ENCODE data around the gene NT5C1B.

Gene NT5C1B

GRCh38 chr2:18559531-18560030, 29.8 kb downstream of the NT5C1B start:
- no peak for TF ChIP-seq POLR2A (IDR thresholded peaks at IDR 0.05; ENCODE audit: low read depth, low read length)
- no peak for TF ChIP-seq PAX5 (IDR thresholded peaks at IDR 0.05; ENCODE audit: insufficient read depth, low read length, severe bottlenecking)
- TF ChIP-seq POLR2AphosphoS5 (IDR thresholded peaks at IDR 0.05; ENCODE audit: low read depth, low read length) = 0 out of 2 replicates have a peak, but pooled peaks have one; percentile 11
- no peak for TF ChIP-seq POU2F2 (IDR thresholded peaks at IDR 0.05; ENCODE audit: low read depth, low read length)
- TF ChIP-seq TAF1 (IDR thresholded peaks at IDR 0.05; ENCODE audit: low read depth, low read length) = no peak
- DNase-seq (ENCODE audit: insufficient read length, low spot score) (no peak), FAIRE-seq (no peak)

- no peak for FAIRE-seq
- no peak for DNase-seq (ENCODE audit: insufficient read length, low spot score)
- no peak for TF ChIP-seq POLR2AphosphoS5 (IDR thresholded peaks at IDR 0.05; ENCODE audit: low read depth, low read length)
- TF ChIP-seq PAX5 (IDR thresholded peaks at IDR 0.05; ENCODE audit: insufficient read depth, low read length, severe bottlenecking) = no peak
- TF ChIP-seq TAF1 (IDR thresholded peaks at IDR 0.05; ENCODE audit: low read depth, low read length) = no peak
- no peak for TF ChIP-seq POLR2A (IDR thresholded peaks at IDR 0.05; ENCODE audit: low read depth, low read length)
- TF ChIP-seq SPI1 (IDR thresholded peaks at IDR 0.05; ENCODE audit: low read depth, low read length) = no peak
- no peak for TF ChIP-seq POU2F2 (IDR thresholded peaks at IDR 0.05; ENCODE audit: low read depth, low read length)
Observed at GRCh38 chr2:18558458-18558857, 30.9 kb downstream of the NT5C1B start.

- TF ChIP-seq SPI1 (IDR thresholded peaks at IDR 0.05; ENCODE audit: low read depth, low read length) (no peak), PAX5 (IDR thresholded peaks at IDR 0.05; ENCODE audit: insufficient read depth, low read length, severe bottlenecking) (no peak), TAF1 (IDR thresholded peaks at IDR 0.05; ENCODE audit: low read depth, low read length) (no peak), POU2F2 (IDR thresholded peaks at IDR 0.05; ENCODE audit: low read depth, low read length) (no peak), POLR2A (IDR thresholded peaks at IDR 0.05; ENCODE audit: low read depth, low read length) (no peak), POLR2AphosphoS5 (IDR thresholded peaks at IDR 0.05; ENCODE audit: low read depth, low read length) (no peak)
- FAIRE-seq (no peak), DNase-seq (ENCODE audit: insufficient read length, low spot score) (no peak)
Observed at GRCh38 chr2:18557121-18557520, 32.2 kb downstream of the NT5C1B start.

- TF ChIP-seq PAX5 (IDR thresholded peaks at IDR 0.05; ENCODE audit: insufficient read depth, low read length, severe bottlenecking) (no peak), TAF1 (IDR thresholded peaks at IDR 0.05; ENCODE audit: low read depth, low read length) (no peak), POLR2AphosphoS5 (IDR thresholded peaks at IDR 0.05; ENCODE audit: low read depth, low read length) (no peak), POU2F2 (IDR thresholded peaks at IDR 0.05; ENCODE audit: low read depth, low read length) (no peak), POLR2A (IDR thresholded peaks at IDR 0.05; ENCODE audit: low read depth, low read length) (no peak), SPI1 (IDR thresholded peaks at IDR 0.05; ENCODE audit: low read depth, low read length) (no peak)
- FAIRE-seq = no peak
- no peak for DNase-seq (ENCODE audit: insufficient read length, low spot score)
Observed at GRCh38 chr2:18552351-18553077, 36.9 kb downstream of the NT5C1B start.

GRCh38 chr2:18551623-18552022, 37.7 kb downstream of the NT5C1B start:
- no peak for FAIRE-seq
- no peak for DNase-seq (ENCODE audit: insufficient read length, low spot score)
- TF ChIP-seq POLR2A (IDR thresholded peaks at IDR 0.05; ENCODE audit: low read depth, low read length) (no peak), SPI1 (IDR thresholded peaks at IDR 0.05; ENCODE audit: low read depth, low read length) (no peak), POU2F2 (IDR thresholded peaks at IDR 0.05; ENCODE audit: low read depth, low read length) (no peak)

GRCh38 chr2:18551169-18551568, 38.2 kb downstream of the NT5C1B start:
- DNase-seq (ENCODE audit: insufficient read length, low spot score) = no peak
- no peak for TF ChIP-seq SPI1 (IDR thresholded peaks at IDR 0.05; ENCODE audit: low read depth, low read length)
- FAIRE-seq = no peak

- FAIRE-seq (no peak), DNase-seq (ENCODE audit: insufficient read length, low spot score) (no peak)
- no peak for TF ChIP-seq POU2F2 (IDR thresholded peaks at IDR 0.05; ENCODE audit: low read depth, low read length)
Observed at GRCh38 chr2:18550433-18550832, 38.9 kb downstream of the NT5C1B start.

GRCh38 chr2:18549083-18549482, 40.3 kb downstream of the NT5C1B start:
- no peak for FAIRE-seq
- DNase-seq (ENCODE audit: insufficient read length, low spot score) = no peak
- TF ChIP-seq TAF1 (IDR thresholded peaks at IDR 0.05; ENCODE audit: low read depth, low read length) = no peak
- no peak for TF ChIP-seq POU2F2 (IDR thresholded peaks at IDR 0.05; ENCODE audit: low read depth, low read length)
- no peak for TF ChIP-seq SPI1 (IDR thresholded peaks at IDR 0.05; ENCODE audit: low read depth, low read length)

- TF ChIP-seq TAF1 (IDR thresholded peaks at IDR 0.05; ENCODE audit: low read depth, low read length) = no peak
- no peak for TF ChIP-seq POU2F2 (IDR thresholded peaks at IDR 0.05; ENCODE audit: low read depth, low read length)
- no peak for TF ChIP-seq POLR2AphosphoS5 (IDR thresholded peaks at IDR 0.05; ENCODE audit: low read depth, low read length)
- TF ChIP-seq PAX5 (IDR thresholded peaks at IDR 0.05; ENCODE audit: insufficient read depth, low read length, severe bottlenecking) = no peak
- TF ChIP-seq SPI1 (IDR thresholded peaks at IDR 0.05; ENCODE audit: low read depth, low read length) = no peak
- TF ChIP-seq POLR2A (IDR thresholded peaks at IDR 0.05; ENCODE audit: low read depth, low read length) = no peak
- no peak for DNase-seq (ENCODE audit: insufficient read length, low spot score)
- FAIRE-seq = no peak
Observed at GRCh38 chr2:18548621-18549020, 40.7 kb downstream of the NT5C1B start.

- DNase-seq (ENCODE audit: insufficient read length, low spot score) (no peak), FAIRE-seq (no peak)
- no peak for TF ChIP-seq POLR2A (IDR thresholded peaks at IDR 0.05; ENCODE audit: low read depth, low read length)
- TF ChIP-seq POLR2AphosphoS5 (IDR thresholded peaks at IDR 0.05; ENCODE audit: low read depth, low read length) = no peak
- no peak for TF ChIP-seq SPI1 (IDR thresholded peaks at IDR 0.05; ENCODE audit: low read depth, low read length)
- no peak for TF ChIP-seq TAF1 (IDR thresholded peaks at IDR 0.05; ENCODE audit: low read depth, low read length)
- TF ChIP-seq POU2F2 (IDR thresholded peaks at IDR 0.05; ENCODE audit: low read depth, low read length) = no peak
- no peak for TF ChIP-seq PAX5 (IDR thresholded peaks at IDR 0.05; ENCODE audit: insufficient read depth, low read length, severe bottlenecking)
Observed at GRCh38 chr2:18546567-18546966, 42.8 kb downstream of the NT5C1B start.
